Activated CD8-positive, alpha-beta memory T cell treated with anti-CD3 and anti-CD28 coated beads, Interleukin-2, amount 50 U/mL, for 4 hours (primary cell): ENCODE results near the gene NDUFA6.
"Not testable (repeated sequence)": the region's sequence is repeated elsewhere in the genome, so short reads cannot be mapped to it uniquely, and the experiment has no call there.

Experiments
- DNase-seq: peaks from one replicate; pipeline ENCODE4 v3.0.0-alpha.2; 2020

Gene NDUFA6

DNA sequence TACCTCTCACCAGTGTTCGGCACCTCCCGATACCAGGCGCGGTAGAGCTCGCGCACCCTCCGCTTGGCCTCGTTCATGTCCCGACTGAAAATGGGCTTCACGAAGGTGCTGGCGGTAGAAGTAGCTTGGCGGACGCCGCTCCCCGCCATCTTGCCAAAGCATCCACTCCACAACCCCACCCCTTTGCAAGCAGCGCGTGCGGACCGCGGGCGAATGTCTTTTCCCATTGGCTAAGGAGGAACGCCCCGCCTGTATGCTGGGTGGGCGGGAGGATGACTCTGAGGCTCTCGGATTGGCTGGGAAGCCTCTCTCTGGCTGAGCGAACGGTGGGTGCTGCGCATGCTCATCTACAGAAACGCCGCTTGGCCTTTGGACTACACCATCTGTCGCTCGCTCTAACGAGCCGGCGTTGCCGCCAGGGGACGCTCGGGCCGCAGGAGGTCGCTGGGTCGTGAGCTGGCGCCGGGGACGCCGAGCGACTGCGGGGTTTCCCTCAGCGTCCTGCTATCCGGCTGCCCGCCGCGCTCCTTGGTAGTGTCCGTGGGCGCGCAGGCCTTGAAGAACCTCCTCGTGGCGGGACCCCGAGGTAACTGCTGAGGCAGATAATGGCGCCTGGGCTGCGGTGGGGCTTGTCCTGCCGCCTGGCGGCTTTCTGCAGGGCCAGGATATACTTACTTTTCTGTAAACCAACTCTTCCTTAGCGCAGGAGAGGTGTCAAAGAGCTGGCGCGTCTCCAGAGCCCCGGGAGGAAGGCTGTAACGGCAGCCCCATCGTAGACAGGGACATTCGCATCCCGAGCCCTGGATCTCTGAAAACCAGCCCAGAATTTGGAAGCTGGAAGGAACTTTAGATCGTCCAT, at the start of gene NDUFA6:
Gene NDUFA6, minus strand, starts transcription at position 177 of the 859 bp plus-strand sequence. Its CDS starts 28 bp downstream, at position 149.
- peak; percentile 97 for DNase-seq

DNA sequence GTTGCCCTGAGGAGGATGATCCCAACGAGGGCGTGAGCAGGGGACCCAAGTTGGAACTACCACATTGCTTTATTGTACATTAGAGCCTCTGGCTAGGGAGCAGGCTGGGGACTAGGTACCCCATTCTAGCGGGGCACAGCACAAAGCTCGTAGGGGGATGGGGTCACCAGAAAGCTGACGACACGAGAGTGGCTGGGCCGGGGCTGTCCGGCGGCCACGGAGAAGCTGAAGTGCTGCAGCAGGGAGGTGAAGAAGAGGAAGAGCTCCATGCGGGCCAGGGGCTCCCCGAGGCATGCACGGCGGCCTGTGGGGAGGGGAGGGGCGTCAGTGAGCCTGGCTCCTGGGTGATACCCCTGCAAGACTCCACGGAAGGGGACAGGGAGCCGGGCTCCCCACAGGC, 49.6 kb upstream of the NDUFA6 start:
- DNase-seq = not testable (repeated sequence)

DNA sequence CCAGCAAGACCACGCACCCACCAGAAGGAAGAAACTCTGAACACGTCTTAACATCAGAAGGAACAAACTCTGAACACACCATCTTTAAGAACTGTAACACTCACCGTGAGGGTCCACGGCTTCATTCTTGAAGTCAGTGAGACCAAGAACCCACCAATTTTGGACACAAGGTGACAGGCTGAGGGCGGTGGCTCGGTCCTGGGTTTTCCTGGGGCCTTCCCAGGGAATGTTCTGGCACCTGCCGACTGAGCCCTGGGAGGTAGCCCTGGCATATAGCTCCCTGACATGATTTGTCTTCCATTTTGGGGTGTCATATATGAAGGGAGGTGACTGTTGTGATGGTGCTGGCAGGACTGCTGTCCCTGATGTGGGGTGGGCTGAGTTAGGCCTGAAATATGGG, 48.9 kb upstream of the NDUFA6 start:
- not testable (repeated sequence) for DNase-seq

DNA sequence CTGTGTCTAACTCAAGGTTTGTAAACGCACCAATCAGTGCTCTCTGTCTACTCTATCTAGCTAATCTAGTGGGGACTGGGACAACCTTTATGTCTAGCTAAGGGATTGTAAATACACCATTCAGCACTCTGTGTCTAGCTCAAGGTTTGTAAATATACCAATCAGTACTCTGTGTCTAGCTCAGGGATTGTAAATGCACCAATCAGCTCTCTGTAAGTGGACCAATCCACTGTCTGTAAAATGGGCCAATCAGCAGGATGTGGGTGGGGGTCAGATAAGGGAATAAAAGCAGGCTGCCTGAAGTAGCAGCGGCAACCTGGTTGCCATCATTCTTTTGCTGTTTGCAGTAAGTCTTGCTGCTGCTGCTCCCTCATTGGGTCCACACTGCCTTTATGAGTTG, 48.4 kb upstream of the NDUFA6 start:
- no peak for DNase-seq

DNA sequence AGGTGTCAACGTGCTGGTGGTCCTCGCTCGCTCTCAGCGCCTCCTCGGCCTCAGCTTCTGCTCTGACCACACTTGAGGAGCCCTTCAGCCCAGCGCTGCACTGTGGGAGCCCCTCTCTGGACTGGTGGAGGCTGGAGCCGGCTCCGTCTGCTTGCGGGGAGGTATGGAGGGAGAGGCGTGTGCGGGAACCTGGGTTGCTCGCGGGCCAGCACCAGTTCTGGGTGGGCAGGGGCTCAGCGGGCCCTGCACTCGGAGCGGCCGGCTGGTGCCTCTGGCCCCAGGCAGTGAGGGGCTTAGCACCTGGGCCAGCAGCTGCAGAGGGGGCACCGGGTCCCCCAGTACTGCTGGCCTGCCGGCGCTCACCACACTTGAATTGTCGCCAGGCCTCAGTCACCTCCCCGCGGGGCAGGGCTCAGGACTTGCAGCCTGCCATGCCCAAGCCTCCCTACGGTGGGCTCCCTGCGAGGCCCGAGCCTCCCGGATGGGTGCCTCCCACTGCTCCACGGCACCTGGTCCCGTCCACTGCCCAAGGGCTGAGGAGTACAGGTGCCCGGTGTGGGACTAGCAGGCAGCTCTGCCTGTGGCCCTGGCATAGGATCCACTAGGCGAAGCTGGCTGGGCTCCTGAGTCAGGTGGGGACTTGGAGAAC, 47.7 kb upstream of the NDUFA6 start:
- DNase-seq = no peak

DNA sequence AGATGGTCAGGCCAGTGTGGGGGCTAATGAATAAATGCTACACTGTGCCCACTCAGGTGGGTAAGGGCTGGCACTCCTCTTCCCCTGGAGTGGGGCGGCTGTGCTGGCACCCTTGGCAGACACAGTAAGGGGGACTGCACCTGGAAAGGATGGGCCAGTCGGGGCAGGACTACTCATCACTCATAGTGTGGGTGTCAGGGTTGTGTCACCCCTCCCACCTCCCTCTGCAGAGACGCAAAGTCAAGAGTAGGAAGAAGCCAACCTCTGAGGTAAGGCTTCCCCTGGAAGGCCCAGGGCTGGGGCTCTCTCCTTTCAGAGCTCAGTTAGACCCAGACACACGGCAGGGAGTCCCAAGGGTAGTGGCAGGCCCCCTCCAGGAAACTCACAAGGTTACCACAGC, 45.1 kb upstream of the NDUFA6 start:
- DNase-seq = not testable (repeated sequence)

DNA sequence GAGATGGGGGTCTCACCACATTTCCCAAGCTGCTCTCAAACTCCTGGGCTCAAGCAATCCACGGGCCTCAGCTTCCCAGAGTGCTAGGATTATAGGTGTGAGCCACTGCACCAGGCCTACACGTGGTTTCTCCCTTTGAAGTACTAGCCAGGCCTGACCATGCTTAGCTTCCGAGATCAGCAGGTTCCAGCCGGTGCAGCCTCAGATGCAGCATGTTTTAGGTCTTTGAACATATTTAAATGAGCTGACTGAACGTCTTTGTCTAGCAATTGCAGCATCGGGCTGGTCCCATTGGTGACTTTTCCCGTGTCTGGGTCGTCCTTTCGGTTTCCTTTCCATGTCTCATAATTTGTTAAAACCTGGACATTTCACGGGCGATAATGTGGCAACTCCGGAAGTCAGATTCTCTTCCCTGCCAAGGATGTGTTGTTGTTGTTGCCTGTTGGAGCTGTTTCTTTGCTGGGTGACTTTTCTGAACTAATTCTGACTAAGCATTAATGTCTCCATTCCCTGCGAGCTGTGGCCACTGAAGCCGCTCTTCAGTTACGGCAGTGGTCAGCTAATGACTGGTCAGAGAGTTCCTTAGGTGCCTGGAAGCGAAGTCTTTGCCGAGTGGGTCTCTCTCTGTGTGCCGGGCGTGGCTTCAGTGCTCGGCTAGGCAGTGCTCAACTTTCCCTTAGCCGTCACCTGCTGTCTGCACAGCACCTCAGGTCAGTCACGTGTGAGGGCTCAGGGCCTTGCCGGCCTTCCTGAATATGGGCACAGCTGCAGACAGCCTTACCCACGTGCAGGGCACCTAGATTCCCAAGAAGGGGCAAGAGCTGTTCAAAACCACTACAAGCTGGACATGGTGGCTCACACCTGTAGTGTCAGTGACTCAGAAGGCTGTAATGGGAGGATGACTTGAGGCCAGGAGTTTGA, 43.8 kb upstream of the NDUFA6 start:
- no peak for DNase-seq

DNA sequence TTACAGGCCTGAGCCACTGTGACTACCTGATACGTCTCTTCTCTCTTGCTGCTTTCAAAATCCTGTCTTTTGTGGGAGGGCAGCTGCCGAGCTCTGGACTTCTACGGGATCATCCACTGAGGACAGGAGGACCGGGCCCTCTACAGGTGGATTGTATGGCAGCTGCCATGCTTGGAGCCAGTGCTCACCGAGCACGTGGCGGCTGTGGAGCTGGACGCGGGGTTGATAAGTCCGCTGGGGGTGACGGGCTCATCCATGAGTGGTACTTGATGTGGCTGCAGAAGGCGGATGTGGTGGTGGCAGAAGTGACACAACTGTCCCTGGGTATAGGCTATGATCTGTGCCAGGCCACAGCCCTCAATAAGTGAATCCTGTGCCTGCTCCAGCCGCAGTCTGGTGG, 41.9 kb upstream of the NDUFA6 start:
- DNase-seq = no peak

DNA sequence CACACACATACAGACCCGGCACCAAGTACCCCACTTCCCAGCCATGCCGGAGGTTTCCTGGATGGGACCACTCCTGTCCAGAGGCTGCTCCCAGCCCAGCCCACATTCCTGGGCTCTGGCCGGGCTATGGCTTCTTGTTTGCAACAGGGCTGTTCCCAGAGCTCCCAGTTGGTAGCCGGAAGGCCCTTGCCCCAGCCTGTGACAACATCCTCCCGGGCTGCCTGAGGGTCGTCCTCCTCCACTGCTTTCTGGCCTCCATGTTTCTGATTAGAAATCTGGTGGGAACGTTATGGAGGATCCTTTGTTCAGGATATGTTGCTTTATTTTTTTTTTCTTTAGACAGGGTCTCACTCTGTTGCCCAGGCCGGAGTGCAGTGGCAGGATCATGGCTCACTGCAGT, 41.0 kb upstream of the NDUFA6 start:
- DNase-seq = no peak

DNA sequence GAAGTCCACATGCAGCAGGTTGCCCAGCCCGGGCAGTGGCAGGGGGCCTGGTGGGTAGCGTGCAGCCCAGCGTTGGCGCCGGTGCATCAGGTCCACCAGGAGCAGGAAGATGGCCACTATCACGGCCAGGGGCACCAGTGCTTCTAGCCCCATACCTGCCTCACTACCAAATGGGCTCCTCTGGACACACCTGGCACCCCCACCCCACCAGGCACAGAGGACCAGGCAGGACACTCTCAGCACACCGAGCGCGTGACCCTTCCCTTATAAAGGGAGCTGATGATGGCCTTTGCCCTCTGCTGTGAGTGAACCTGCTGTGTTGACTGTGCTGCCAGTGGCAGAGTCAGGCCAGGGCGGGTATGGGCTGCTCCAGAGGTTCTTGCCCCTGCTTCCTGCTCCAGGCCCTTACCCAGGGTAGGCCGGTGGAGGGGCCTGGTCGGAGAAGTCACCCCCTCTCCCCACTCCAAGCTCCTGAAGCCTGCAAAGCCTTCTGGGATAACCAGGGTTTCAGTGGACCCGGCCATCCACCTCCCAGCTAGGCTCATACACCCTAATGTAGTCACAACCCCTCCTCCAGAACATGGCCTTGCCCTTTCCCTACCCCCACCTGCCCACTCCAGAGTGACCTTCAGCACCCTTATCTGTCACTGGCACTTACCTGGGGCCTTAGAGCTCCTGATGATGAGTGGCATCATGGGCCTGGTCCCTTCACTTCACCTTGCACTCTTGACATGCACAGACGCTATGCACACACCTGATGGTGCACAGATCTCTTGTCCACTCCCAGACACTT, 40.3 kb upstream of the NDUFA6 start, which contains the start of gene CYP2D6:
Gene CYP2D6, minus strand, starts transcription at position 172 of the 793 bp plus-strand sequence. Its CDS starts 19 bp downstream, at position 153.
- DNase-seq = not testable (repeated sequence)

DNA sequence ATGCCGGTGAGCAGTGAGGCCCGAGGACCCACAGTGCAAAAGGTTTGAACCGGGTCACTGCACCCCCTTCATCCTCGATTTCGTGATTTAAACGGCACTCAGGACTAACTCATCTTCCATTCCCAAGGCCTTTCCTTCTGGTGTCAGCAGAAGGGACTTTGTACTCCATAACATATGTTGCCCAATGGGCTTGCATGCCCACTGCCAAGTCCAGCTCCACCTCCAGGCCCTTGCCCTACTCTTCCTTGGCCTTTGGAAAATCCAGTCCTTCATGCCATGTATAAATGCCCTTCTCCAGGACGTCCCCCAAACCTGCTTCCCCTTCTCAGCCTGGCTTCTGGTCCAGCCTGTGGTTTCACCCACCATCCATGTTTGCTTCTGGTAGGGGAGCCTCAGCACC, 39.6 kb upstream of the NDUFA6 start:
- not testable (repeated sequence) for DNase-seq

DNA sequence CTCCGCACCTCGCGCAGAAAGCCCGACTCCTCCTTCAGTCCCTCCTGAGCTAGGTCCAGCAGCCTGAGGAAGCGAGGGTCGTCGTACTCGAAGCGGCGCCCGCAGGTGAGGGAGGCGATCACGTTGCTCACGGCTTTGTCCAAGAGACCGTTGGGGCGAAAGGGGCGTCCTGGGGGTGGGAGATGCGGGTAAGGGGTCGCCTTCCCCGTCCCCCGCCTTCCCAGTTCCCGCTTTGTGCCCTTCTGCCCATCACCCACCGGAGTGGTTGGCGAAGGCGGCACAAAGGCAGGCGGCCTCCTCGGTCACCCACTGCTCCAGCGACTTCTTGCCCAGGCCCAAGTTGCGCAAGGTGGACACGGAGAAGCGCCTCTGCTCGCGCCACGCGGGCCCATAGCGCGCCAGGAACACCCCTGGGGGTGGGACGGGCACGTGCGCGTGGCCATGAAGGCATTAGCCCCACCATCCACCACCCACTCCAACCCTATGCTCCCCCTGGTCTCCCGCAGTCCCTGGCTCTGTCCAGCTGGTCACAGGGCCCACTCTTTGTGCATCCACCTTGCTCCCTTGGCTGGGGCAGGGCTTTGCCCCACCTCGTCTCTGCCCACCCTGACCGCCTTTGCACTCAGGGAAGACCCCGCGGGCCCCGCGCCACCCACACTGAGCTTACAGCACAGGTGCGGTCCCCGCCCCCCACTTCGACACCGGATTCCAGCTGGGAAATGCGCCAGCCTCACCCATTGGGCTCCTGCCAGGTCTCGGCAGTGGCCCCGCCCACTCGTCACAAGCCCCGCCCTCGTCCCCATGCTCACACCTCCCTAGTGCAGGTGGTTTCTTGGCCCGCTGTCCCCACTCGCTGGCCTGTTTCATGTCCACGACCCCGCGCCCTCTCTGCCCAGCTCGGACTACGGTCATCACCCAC, 38.5 kb upstream of the NDUFA6 start:
- DNase-seq = not testable (repeated sequence)

DNA sequence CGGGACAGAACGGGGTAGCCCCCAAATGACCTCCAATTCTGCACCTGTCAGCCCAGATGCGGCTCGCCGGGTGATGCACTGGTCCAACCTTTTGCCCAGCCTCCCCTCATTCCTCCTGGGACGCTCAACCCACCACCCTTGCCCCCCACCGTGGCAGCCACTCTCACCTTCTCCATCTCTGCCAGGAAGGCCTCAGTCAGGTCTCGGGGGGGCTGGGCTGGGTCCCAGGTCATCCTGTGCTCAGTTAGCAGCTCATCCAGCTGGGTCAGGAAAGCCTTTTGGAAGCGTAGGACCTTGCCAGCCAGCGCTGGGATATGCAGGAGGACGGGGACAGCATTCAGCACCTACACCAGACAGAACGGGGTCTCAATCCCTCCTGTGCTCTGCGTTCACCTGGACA, 37.4 kb upstream of the NDUFA6 start:
- not testable (repeated sequence) for DNase-seq

DNA sequence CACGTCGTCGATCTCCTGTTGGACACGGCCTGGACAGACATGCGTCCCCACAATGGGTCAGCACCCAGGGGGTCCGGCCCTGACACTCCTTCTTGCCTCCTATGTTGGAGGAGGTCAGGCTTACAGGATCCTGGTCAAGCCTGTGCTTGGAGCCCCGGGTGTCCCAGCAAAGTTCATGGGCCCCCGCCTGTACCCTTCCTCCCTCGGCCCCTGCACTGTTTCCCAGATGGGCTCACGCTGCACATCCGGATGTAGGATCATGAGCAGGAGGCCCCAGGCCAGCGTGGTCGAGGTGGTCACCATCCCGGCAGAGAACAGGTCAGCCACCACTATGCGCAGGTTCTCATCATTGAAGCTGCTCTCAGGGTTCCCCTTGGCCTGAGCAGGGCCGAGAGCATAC, 37.0 kb upstream of the NDUFA6 start:
- no peak for DNase-seq

DNA sequence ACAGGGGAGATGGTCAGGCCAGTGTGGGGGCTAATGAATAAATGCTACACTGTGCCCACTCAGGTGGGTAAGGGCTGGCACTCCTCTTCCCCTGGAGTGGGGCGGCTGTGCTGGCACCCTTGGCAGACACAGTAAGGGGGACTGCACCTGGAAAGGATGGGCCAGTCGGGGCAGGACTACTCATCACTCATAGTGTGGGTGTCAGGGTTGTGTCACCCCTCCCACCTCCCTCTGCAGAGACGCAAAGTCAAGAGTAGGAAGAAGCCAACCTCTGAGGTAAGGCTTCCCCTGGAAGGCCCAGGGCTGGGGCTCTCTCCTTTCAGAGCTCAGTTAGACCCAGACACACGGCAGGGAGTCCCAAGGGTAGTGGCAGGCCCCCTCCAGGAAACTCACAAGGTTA, 33.0 kb upstream of the NDUFA6 start:
- not testable (repeated sequence) for DNase-seq

DNA sequence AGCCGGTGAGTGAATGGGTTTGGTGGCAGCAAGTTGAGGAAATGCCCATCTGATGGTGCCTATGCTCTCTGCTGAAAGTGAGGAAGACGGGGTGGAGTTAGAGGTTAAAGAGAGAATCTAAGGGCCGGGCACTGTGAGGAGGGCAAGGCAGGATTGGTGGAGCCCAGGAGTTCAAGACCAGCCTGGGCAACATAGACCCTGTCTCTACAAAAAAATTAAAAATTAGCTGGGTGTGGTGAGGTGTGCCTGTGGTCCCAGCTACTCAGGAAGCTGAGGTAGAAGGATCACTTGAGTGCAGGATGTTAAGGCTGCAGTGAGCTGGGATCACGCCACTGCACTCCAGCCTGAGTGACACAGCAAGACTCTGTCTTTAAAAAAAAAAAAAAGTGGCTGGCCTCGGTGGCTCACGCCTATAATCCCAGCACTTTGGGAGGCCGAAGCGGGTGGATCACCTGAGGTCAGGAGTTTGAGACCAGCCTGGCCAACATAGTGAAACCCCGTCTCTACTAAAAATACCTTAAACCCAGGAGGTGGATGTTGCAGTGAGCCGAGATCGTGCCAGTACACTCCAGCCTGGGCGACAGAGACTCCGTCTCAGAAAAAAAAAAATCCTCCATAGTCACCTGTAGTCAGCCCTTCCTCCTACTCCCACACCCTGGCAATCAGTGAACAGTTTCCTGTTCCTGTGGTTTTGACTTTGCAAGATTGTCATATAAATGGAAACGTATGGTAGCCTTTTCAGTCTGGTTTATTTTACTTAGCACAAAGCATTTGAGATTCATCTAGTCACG, 29.9 kb upstream of the NDUFA6 start:
- not testable (repeated sequence) for DNase-seq

DNA sequence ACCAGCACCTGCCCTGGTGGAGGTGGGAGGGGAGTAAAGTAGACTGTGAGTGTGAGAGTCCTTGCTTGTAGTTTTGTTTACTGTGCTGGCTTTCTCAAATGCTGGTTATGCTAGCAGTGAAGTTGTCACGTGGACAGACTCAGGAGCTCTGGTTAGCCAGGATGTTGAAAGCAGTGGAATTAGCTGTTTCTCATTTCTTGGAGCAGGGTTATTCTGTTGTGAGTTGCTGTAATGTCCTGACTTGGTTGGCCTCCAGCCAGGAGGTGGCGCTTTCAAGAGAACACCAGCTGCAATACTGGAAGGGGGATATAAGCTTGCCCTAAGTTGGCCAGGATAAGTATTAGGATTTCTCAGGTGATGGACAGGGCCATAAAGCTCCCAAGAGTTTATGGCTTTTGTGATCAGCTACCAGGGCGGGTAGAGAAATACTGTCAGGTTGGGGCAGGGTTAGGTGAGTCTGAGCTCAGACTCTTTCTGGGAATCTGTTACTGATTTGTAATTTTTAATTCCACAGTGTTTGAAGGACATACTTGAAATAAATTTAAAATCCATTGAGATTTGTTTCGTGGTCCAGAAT, 26.4 kb upstream of the NDUFA6 start:
- DNase-seq = no peak

DNA sequence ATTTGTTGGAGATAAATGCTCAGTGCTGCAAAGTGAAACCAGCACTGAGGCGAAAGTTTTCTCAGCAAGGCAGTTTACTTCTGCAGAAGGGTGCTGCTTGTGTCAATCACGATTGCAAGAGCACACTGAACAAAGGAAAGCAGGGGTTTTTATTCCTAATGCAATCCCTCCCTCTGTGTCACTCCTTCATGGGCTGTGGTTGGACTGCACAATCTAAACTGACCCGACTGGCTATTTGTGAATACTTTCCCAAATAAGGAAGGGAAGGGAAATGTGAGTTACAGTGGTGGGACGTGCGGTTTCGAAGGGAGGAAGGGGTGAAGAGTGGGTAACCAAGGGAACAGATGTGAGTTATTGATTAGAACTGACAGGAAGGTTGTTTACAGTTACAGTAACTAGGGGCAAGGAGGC, 24.9 kb upstream of the NDUFA6 start:
- DNase-seq = not testable (repeated sequence)

DNA sequence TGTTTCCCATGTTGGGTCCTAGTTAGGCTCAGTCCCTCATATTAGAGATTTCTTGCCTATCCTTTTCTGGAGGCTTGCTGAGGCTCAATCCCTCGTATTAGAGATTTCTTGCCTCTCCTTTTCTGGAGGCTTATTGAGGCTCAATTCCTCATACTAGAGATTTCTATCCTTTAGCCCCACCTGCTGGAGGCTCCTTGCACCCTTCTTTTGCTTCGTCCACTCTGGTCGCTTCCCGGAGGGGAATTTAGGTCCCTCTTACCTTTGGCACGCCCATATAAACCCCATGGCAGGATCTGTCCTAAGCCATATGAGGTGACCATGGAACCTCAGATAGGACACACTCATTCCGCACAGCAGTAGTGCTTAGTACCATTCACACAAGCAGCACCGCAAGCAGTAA, 24.1 kb upstream of the NDUFA6 start:
- no peak for DNase-seq

DNA sequence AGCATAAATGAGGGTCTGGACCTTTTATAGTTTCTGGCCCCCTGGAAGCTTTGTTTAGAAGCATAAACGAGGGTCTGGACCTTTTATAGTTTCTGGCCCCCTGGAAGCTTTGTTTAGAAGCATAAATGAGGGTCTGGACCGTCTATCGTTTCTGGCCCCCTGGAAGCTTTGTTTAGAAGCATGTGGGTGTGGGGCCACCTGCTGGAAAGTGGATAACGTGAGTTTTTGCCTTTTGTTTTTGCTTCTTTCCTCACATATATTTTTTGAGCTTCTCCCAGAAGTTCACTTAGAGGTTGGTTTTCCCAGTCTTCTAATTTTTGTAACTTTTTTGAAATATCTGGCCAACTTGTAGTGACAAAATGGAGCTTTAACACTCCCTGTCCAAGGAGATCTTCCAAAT, 22.2 kb upstream of the NDUFA6 start:
- not testable (repeated sequence) for DNase-seq
